GM04503 (cell line): ENCODE measurements around the gene PTGS2.
"Not testable (repeated sequence)": the region's sequence is repeated elsewhere in the genome, so short reads cannot be mapped to it uniquely, and the experiment has no call there.

ENCODE experiments used
- DNase-seq: peaks from one replicate; pipeline ENCODE4 v3.0.0-alpha.2; 2012; ENCODE audit warnings: low read depth

Gene PTGS2

GRCh38 chr1:186670297-186671135 is 9.7 kb downstream of the PTGS2 start:
- DNase-seq: no peak

- DNase-seq: not testable (repeated sequence)
Observed at GRCh38 chr1:186669784-186670183, 10.4 kb downstream of the PTGS2 start.

- DNase-seq: not testable (repeated sequence)
Observed at GRCh38 chr1:186664217-186664616, 16.0 kb downstream of the PTGS2 start.

DNA sequence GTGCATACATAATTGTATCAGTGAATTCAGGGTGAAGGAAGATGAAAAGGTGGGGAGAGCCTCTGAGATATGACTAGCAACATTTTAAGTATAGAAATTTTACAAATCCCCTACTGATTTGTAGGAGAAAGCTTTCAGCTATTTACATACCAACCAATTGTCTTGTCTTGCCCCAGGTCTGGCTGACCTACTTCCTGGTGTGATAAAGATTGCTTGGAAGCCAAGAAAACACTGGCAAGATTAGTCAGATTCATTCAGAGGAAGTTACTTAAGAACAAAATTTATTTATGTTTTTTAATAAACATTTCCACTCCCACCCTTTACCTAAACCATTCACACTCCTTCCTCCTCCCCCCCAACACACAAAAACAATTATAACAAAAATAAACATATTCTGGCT is 17.5 kb downstream of the PTGS2 start:
- no peak for DNase-seq

DNA sequence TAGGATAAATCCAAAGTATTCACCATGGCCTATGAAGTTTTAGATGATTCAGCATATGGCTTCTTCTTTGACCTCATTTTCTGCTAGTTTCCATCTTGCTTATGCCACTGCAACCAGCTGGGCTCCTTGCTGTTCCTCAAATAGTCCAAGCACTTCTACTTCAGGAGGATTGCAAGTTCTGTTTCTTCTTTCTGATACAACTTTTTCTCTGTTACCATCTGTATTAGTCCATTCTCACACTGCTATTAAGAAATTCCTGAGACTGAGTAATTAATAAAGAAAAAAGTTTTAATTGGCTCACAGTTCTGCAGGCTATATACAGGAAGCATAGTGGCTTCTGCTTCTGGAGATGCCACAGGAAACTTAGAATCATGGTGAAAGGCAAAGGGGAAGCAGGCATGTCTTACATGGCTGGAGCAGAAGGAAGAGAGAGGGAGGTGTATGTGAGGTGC is 20.3 kb downstream of the PTGS2 start:
- DNase-seq: no peak

DNA sequence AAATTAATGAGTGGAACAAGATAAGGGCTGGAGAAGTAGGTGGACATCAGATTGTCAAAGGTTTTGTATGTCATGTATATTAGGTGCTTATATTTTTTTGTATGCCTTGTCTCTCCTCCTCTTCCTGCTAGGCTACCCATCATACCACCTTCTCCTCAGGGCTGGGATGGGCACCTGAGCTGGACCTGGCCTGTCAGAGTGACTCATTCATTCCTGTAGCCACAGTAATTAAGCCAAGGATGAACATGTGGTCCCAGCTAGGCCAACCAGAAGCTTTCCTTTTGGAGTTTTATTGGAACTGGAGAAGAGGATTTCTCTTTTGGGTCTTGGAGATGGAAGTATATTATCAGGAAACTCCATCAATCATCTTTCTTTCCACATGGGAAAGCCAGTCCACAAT is 21.2 kb downstream of the PTGS2 start:
- DNase-seq: no peak

GRCh38 chr1:186657481-186657880 is 22.7 kb downstream of the PTGS2 start:
- no peak for DNase-seq

- DNase-seq: no peak
Observed at GRCh38 chr1:186655876-186656275, 24.3 kb downstream of the PTGS2 start.

DNA sequence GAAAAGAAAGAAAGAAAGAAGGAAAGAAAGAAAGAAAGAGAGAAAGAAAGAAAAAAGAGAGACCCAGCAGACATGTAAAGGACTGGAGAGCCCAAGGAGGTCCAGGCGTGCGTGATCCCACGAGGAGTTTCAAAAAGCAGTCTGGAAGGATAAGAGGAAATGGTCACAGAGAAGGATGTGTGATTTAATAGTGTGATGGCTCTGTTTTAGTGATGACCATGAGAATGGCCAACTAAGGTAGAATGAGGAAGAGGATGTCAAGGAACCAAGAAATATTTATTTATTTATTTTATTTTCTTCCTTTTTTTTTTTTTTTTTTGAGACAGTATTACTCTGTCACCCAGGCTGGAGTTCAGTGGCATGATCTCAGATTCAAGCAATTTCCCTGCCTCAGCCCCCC is 25.5 kb downstream of the PTGS2 start:
- DNase-seq: no peak

GRCh38 chr1:186653312-186653711 is 26.9 kb downstream of the PTGS2 start:
- DNase-seq: no peak

- DNase-seq: no peak
Observed at GRCh38 chr1:186648613-186649012, 31.6 kb downstream of the PTGS2 start.

- DNase-seq: not testable (repeated sequence)
Observed at GRCh38 chr1:186647985-186648384, 32.2 kb downstream of the PTGS2 start.

DNA sequence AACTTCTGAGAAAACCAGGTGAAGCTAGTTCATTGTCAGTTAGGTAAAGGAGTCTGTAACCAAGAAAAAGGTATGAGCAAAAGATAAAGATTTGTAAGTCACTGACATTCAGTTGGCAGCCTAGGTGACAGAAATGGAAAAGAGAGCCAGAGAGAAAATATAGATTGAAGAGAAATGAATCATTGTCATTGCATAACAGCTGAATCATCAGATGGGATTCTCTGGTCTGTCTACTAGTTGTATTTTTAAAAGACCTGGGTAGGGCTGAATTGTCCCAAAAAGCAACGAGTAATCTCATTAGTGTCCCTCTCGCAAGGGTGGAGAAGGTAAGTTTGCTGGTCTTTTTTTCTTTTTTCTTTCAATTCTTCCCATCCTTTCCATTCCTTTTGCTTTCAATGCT is 36.6 kb downstream of the PTGS2 start:
- no peak for DNase-seq

- DNase-seq: not testable (repeated sequence)
Observed at GRCh38 chr1:186637567-186637966, 42.7 kb downstream of the PTGS2 start.

DNA sequence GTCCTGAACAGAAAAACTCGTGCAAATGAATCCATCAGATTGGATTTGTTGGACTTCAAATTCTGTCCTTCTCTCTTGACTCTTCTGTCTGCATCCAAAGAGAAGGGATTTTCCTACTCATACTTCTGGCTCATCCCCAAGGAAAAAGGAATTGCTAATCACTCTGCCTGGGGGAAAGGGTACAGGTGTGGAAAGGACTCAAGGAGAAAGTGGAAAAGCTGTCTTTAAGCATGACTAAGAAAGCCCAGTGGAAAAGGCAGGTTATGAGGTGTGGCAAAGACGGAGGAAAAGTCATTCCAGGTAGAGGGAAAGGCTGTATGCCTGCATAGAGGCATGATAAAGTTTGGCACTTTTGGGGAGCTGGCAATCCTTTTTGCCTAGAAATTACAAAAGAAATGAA is 43.4 kb downstream of the PTGS2 start:
- no peak for DNase-seq

DNA sequence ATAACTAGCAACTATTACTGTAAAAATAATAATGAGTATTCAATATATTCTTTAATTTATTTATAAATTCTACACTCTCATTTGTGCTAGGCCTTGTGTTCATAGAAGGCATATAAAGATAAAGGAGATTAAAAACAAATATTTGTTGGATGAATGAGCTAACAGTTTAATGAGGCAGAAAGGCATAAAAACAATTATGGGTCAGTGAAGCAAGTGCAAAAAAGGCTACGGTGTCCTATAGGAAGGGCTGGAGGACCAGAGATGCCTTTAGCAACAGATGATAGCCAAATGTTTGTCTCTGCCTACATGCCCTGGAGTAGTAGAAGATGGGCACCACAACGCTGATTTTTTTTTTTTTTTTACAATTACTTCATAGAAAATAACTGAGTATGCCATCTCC is 45.7 kb downstream of the PTGS2 start:
- no peak for DNase-seq

- DNase-seq: no peak
Observed at GRCh38 chr1:186633116-186633515, 47.1 kb downstream of the PTGS2 start.

DNA sequence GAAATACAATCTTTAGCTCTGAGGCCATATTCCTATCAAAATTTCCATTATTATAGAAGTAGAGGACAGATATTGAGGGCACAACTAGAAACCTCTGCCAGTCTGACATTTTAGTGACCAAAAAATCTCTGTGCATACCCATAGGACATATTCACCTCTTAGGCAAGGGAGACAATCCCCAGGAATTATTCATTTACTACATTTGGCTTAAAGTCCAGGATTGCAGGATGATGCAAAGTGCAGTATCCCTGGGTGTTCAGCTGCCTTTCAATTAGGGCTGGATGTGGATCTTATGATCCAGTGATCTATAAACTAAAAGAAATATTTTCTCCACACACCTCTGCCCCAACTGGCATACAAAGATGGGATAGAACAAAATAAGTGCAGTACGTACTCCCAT is 50.9 kb downstream of the PTGS2 start:
- no peak for DNase-seq

GRCh38 chr1:186628910-186629309 is 51.3 kb downstream of the PTGS2 start:
- no peak for DNase-seq

GRCh38 chr1:186627019-186627418 is 53.2 kb downstream of the PTGS2 start:
- no peak for DNase-seq

DNA sequence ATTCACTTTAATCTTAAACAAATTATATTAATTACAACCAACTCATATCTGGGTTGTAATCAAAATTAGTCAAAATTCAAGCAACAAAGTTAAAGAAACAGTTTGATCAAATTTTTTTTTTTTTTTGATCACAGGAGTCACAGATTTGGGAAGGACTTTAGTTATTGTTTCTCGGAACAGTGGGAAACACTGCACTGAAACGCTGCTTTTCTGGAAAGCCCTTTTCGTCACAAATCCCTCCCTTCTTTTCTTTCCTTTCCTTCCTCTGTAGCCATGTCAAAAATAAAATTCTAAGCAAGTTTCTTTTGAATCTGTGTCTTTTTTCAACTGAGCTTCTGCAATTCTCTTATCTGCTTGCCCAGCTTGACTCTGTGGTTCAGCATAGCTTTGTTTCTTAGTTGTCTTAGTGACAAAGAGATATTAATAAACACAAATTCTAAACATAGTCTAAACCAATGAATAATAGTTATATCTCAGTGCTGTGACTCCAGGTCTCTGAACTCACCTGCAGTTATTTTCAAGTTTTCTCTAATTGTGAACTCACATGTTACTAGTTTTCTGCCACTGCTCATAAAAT is 53.8 kb downstream of the PTGS2 start:
- DNase-seq: no peak

GRCh38 chr1:186623551-186623950 is 56.7 kb downstream of the PTGS2 start:
- DNase-seq: no peak
